DND-41 (cell line): ENCODE results near the gene KCNJ16.

Source experiments
- ATAC-seq: fragments of 200-7000 bp; cut with Tn5 transposase; 3 replicates; pipeline ENCODE4 v1.9.1; 2021; ENCODE audit warnings: low read depth; ENCODE audit not compliant: insufficient read depth
- DNase-seq: peaks from one replicate; pipeline ENCODE4 v3.0.0-alpha.2; 2020
- H2AFZ ChIP-seq: 2 replicates; pipeline ENCODE4 v1.6.0; 2012; ENCODE audit warnings: low read depth, low read length
- H3K27ac ChIP-seq: 2 replicates; pipeline ENCODE4 v1.5.1; 2012; ENCODE audit warnings: low read length, inconsistent platforms
- H3K27me3 ChIP-seq: fragments of 200-600 bp; sonication (generic); 2 replicates; pipeline ENCODE4 v1.6.0; 2012; ENCODE audit warnings: low read length, mild to moderate bottlenecking, inconsistent platforms; ENCODE audit not compliant: insufficient read depth, poor library complexity
- H3K36me3 ChIP-seq: 2 replicates; pipeline ENCODE4 v1.5.1; 2012; ENCODE audit warnings: low read length, inconsistent platforms; ENCODE audit not compliant: insufficient read depth
- H3K4me1 ChIP-seq: 2 replicates; pipeline ENCODE4 v1.5.1; 2012; ENCODE audit warnings: mild to moderate bottlenecking, low read length; ENCODE audit not compliant: insufficient read depth
- H3K4me2 ChIP-seq: 2 replicates; pipeline ENCODE4 v1.6.0; 2012; ENCODE audit warnings: mild to moderate bottlenecking, moderate library complexity, low read length, inconsistent platforms; ENCODE audit not compliant: insufficient read depth
- H3K4me3 ChIP-seq, 2 experiments: fragments of 200-600 bp in 1 of 2; shearing (Covaris generic) in 1 of 2; 2 replicates each; pipeline ENCODE4 v1.5.1; 2012 to 2016; ENCODE audit warnings: inconsistent platforms in 2 of 2, low read length in 2 of 2, mild to moderate bottlenecking in 2 of 2, low read depth in 1 of 2, moderate library complexity in 1 of 2
- H3K79me2 ChIP-seq: 2 replicates; pipeline ENCODE4 v1.6.0; 2012; ENCODE audit warnings: low read length, inconsistent platforms; ENCODE audit not compliant: insufficient read depth
- H3K9ac ChIP-seq: 2 replicates; pipeline ENCODE4 v1.6.0; 2012; ENCODE audit warnings: low read depth, mild to moderate bottlenecking, inconsistent platforms, low read length, moderate library complexity
- H3K9me3 ChIP-seq: 2 replicates; pipeline ENCODE4 v1.5.1; 2012; ENCODE audit warnings: low read length, moderate library complexity, mild to moderate bottlenecking, inconsistent platforms; ENCODE audit not compliant: insufficient read depth, severe bottlenecking
- H4K20me1 ChIP-seq: 2 replicates; pipeline ENCODE4 v1.6.0; 2012; ENCODE audit warnings: low read length; ENCODE audit not compliant: insufficient read depth
- CTCF ChIP-seq: IDR thresholded peaks from 2 replicates; pipeline ENCODE4 v1.5.1; 2012; ENCODE audit warnings: borderline replicate concordance, low read length, moderate library complexity, mild to moderate bottlenecking; ENCODE audit not compliant: poor library complexity, severe bottlenecking; ENCODE audit errors: extremely low read depth
- EZH2 ChIP-seq: IDR thresholded peaks from 3 replicates; pipeline ENCODE4 v1.6.1; 2012; ENCODE audit warnings: borderline replicate concordance, low read depth, mild to moderate bottlenecking, moderate library complexity, low read length, inconsistent platforms; ENCODE audit not compliant: severe bottlenecking

The KCNJ16 gene

GRCh38 chr17:70169709-70170597, 94.9 kb downstream of the KCNJ16 start:
- H3K79me2 ChIP-seq, result no peaks in the 10 kb centered on the region
- H3K9ac ChIP-seq, result no peak overlapping the region
- ATAC-seq (no peak), DNase-seq (no peak)
- no peak overlapping the region for H3K4me2 ChIP-seq
- no peaks in the 10 kb centered on the region for H3K36me3 ChIP-seq
- no peak overlapping the region for H3K27ac ChIP-seq
- no peak for TF ChIP-seq CTCF
- TF ChIP-seq EZH2, result no peak
- H4K20me1 ChIP-seq, result no peaks in the 10 kb centered on the region
- H3K4me1 ChIP-seq, result no peaks in the 10 kb centered on the region
- no peak overlapping the region for H2AFZ ChIP-seq
- H3K27me3 ChIP-seq, result no peaks in the 10 kb centered on the region
- H3K9me3 ChIP-seq, result no peaks in the 10 kb centered on the region
- no peak overlapping the region for H3K4me3 ChIP-seq

GRCh38 chr17:70171159-70171558, 96.1 kb downstream of the KCNJ16 start:
- ATAC-seq (no peak), DNase-seq (no peak)
- no peak overlapping the region for H3K4me3 ChIP-seq

DNA sequence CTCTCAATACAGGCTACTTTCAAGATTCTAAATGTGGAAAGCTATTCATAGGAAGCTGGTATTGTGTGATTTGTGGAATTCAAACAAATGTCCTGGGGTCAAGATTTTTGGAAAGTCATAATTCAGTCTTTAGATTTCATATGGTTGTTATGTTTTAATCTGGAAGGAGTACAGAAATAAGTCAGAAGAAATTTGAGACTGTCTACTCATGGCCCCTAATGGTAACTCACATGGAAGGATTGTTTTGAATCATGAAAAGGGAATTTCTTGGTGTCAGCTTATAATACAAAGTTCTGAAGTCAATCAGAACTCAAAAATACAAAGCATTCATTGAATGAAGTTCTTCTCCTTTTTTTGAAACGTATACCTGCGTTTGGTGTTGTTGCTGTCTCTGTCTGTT, 97.4 kb downstream of the KCNJ16 start:
- Histone ChIP-seq H4K20me1 (no peaks in the 10 kb centered on the region), H3K4me3 (no peak overlapping the region), H3K36me3 (no peaks in the 10 kb centered on the region), H3K4me1 (no peaks in the 10 kb centered on the region), H3K9me3 (no peaks in the 10 kb centered on the region), H2AFZ (no peak overlapping the region), H3K9ac (no peak overlapping the region), H3K27me3 (no peaks in the 10 kb centered on the region), H3K4me2 (no peak overlapping the region), H3K79me2 (no peaks in the 10 kb centered on the region), H3K27ac (no peak overlapping the region)
- DNase-seq (no peak), ATAC-seq (no peak)
- no peak for TF ChIP-seq CTCF
- TF ChIP-seq EZH2, result no peak

More at GRCh38 chr17:70171159-70171558, 96.1 kb downstream of the KCNJ16 start:
- H3K27me3 ChIP-seq, result no peaks in the 10 kb centered on the region
- no peaks in the 10 kb centered on the region for H3K4me1 ChIP-seq
- no peaks in the 10 kb centered on the region for H3K79me2 ChIP-seq
- H3K27ac ChIP-seq, result no peak overlapping the region
- no peaks in the 10 kb centered on the region for H3K9me3 ChIP-seq
- no peak overlapping the region for H3K4me2 ChIP-seq
- no peak overlapping the region for H2AFZ ChIP-seq
- TF ChIP-seq CTCF, result no peak
- no peak for TF ChIP-seq EZH2
- no peaks in the 10 kb centered on the region for H3K36me3 ChIP-seq
- no peaks in the 10 kb centered on the region for H4K20me1 ChIP-seq
- no peak overlapping the region for H3K9ac ChIP-seq
